IMR-90 (cell line): ENCODE measurements around the gene SECTM1. TPM values are rescaled to one million over a fixed set of nuclear protein-coding genes. Genes with fewer than 3 reads are reported as not detected.

Experiments used
- ATAC-seq: fragments of 200-7000 bp; cut with Tn5 transposase; 2 replicates; pipeline ENCODE4 v1.9.1; 2020; ENCODE audit warnings: low read depth, mild to moderate bottlenecking, moderate library complexity
- BruUV-seq: library from RNA; stranded (reverse); fragments of 400-500 nt; replicated peaks from 2 replicates; lab custom pipeline; 2021; lab: Mats Ljungman, UMichigan
- CTCF ChIA-PET: fragments of 300-600 bp; formaldehyde crosslinking; extraction: SDS; loops from one replicate; lab custom pipeline; 2021; ENCODE audit warnings: antibody characterized with exemption; lab: Yijun Ruan, JAX
- POLR2A ChIA-PET: fragments of 300-600 bp; sonication (Branson Sonifier 250); formaldehyde crosslinking; loops from one replicate; lab custom pipeline; 2022; ENCODE audit warnings: antibody characterized with exemption; ENCODE audit not compliant: unreplicated experiment; lab: Charles Lee
- DNase-seq: peaks from one replicate; pipeline ENCODE4 v3.0.0; 2013
- H2AFZ ChIP-seq: replicated peaks from 2 replicates; pipeline ENCODE3; 2013; ENCODE audit warnings: low read length, mild to moderate bottlenecking; ENCODE audit not compliant: poor library complexity
- H2AK5ac ChIP-seq: 2 replicates; pipeline ENCODE4 v1.6.1; 2013; ENCODE audit warnings: low read depth, low read length, inconsistent platforms
- H2AK9ac ChIP-seq: replicated peaks from 2 replicates; pipeline ENCODE3; 2013; ENCODE audit warnings: mild to moderate bottlenecking, low read depth, low read length, moderate library complexity; ENCODE audit not compliant: poor library complexity
- H2BK120ac ChIP-seq: 2 replicates; pipeline ENCODE4 v1.6.1; 2013; ENCODE audit warnings: low read depth, low read length, inconsistent platforms
- H2BK15ac ChIP-seq: 3 replicates; pipeline ENCODE4 v1.6.1; 2013; ENCODE audit warnings: low read depth, low read length, inconsistent platforms
- H2BK20ac ChIP-seq: 2 replicates; pipeline ENCODE4 v1.6.1; 2013; ENCODE audit warnings: low read depth, mild to moderate bottlenecking, inconsistent platforms, low read length, moderate library complexity
- H2BK5ac ChIP-seq: 2 replicates; pipeline ENCODE4 v1.6.1; 2013; ENCODE audit warnings: mild to moderate bottlenecking, low read depth, low read length, inconsistent platforms; ENCODE audit not compliant: poor library complexity, severe bottlenecking
- H3K14ac ChIP-seq: replicated peaks from 2 replicates; pipeline ENCODE4 v1.6.1; 2013; ENCODE audit warnings: low read depth, low read length, inconsistent platforms
- H3K18ac ChIP-seq: 2 replicates; pipeline ENCODE4 v1.6.1; 2013; ENCODE audit warnings: low read depth, low read length, control low read depth
- H3K23ac ChIP-seq: 2 replicates; pipeline ENCODE4 v1.6.1; 2013; ENCODE audit warnings: low read depth, low read length, inconsistent platforms
- H3K27ac ChIP-seq: 2 replicates; pipeline ENCODE4 v1.5.1; 2013; ENCODE audit warnings: mild to moderate bottlenecking, control low read depth, low read length; ENCODE audit not compliant: insufficient read depth
- H3K27me3 ChIP-seq: 2 replicates; pipeline ENCODE4 v1.6.1; 2013; ENCODE audit warnings: low read length; ENCODE audit not compliant: control insufficient read depth, insufficient read depth
- H3K36me3 ChIP-seq: 2 replicates; pipeline ENCODE4 v1.6.1; 2013; ENCODE audit warnings: low read length, mixed read lengths; ENCODE audit not compliant: control insufficient read depth, insufficient read depth
- H3K4ac ChIP-seq: 2 replicates; pipeline ENCODE4 v1.6.1; 2013; ENCODE audit warnings: low read depth, low read length, inconsistent platforms
- H3K4me1 ChIP-seq: 2 replicates; pipeline ENCODE4 v1.6.1; 2013; ENCODE audit warnings: low read length, mixed read lengths; ENCODE audit not compliant: control insufficient read depth, insufficient read depth
- H3K4me2 ChIP-seq: 2 replicates; pipeline ENCODE4 v1.6.1; 2013; ENCODE audit warnings: low read depth, mild to moderate bottlenecking, control low read depth, low read length, moderate library complexity
- H3K4me3 ChIP-seq: 2 replicates; pipeline ENCODE4 v1.5.1; 2013; ENCODE audit warnings: low read depth, mild to moderate bottlenecking, control low read depth, low read length, moderate library complexity; ENCODE audit not compliant: insufficient read depth
- H3K56ac ChIP-seq: 2 replicates; pipeline ENCODE4 v1.6.1; 2013; ENCODE audit warnings: low read length, inconsistent platforms; ENCODE audit not compliant: insufficient read depth; ENCODE audit errors: extremely low read depth
- H3K79me1 ChIP-seq, 2 experiments: 2 replicates each; pipeline ENCODE4 v1.6.1; 2013; ENCODE audit warnings: low read length in 2 of 2, inconsistent platforms in 1 of 2, low read depth in 1 of 2
- H3K9ac ChIP-seq: 2 replicates; pipeline ENCODE4 v1.6.1; 2013; ENCODE audit warnings: low read depth, low read length, control low read depth
- H3K9me1 ChIP-seq: 2 replicates; pipeline ENCODE4 v1.6.1; 2013; ENCODE audit warnings: low read length, inconsistent platforms; ENCODE audit not compliant: insufficient read depth
- H3K9me3 ChIP-seq: 2 replicates; pipeline ENCODE4 v1.6.1; 2013; ENCODE audit warnings: low read length; ENCODE audit not compliant: control insufficient read depth, insufficient read depth
- H4K20me1 ChIP-seq: 2 replicates; pipeline ENCODE4 v1.6.1; 2013; ENCODE audit warnings: low read length, inconsistent platforms; ENCODE audit not compliant: insufficient read depth
- H4K5ac ChIP-seq: 2 replicates; pipeline ENCODE4 v1.6.1; 2013; ENCODE audit warnings: mild to moderate bottlenecking, low read depth, low read length, control low read depth
- H4K8ac ChIP-seq, 2 experiments: 2 replicates each; pipeline ENCODE4 v1.6.1; 2013; ENCODE audit warnings: low read depth in 2 of 2, low read length in 2 of 2, control low read depth in 1 of 2, inconsistent platforms in 1 of 2
- H4K91ac ChIP-seq: 2 replicates; pipeline ENCODE4 v1.6.1; 2013; ENCODE audit warnings: low read depth, low read length, inconsistent platforms; ENCODE audit not compliant: insufficient read depth
- BHLHE40 ChIP-seq: fragments of 150-350 bp; IDR thresholded peaks from 2 replicates; pipeline ENCODE4 v1.6.1; 2016; ENCODE audit warnings: mild to moderate bottlenecking, low read depth, low read length
- CEBPB ChIP-seq: IDR thresholded peaks from 2 replicates; pipeline ENCODE4 v1.6.1; 2012; ENCODE audit warnings: low read depth, low read length, improper control_type of control experiment
- CHD1 ChIP-seq: IDR thresholded peaks from 2 replicates; pipeline ENCODE4 v1.6.1; 2012; ENCODE audit warnings: low read depth, low read length, improper control_type of control experiment
- ELK1 ChIP-seq: fragments of 150-350 bp; IDR thresholded peaks from 2 replicates; pipeline ENCODE4 v1.6.1; 2016; ENCODE audit warnings: low read depth, mild to moderate bottlenecking, low read length, moderate library complexity, borderline replicate concordance
- FOS ChIP-seq: fragments of 150-350 bp; IDR thresholded peaks from 2 replicates; pipeline ENCODE4 v1.6.1; 2016; ENCODE audit warnings: low read depth, low read length
- MAZ ChIP-seq: IDR thresholded peaks from 2 replicates; pipeline ENCODE4 v1.6.1; 2012; ENCODE audit warnings: low read depth, mild to moderate bottlenecking, low read length, improper control_type of control experiment, moderate library complexity, borderline replicate concordance
- MXI1 ChIP-seq: IDR thresholded peaks from 2 replicates; pipeline ENCODE4 v1.6.1; 2012; ENCODE audit warnings: low read depth, mild to moderate bottlenecking, low read length, moderate library complexity, borderline replicate concordance
- RAD21 ChIP-seq: IDR thresholded peaks from 2 replicates; pipeline ENCODE4 v1.6.1; 2012; ENCODE audit warnings: low read length, improper control_type of control experiment
- RCOR1 ChIP-seq: IDR thresholded peaks from 2 replicates; pipeline ENCODE4 v1.6.1; 2012; ENCODE audit warnings: mild to moderate bottlenecking, low read length, improper control_type of control experiment; ENCODE audit not compliant: insufficient replicate concordance
- SMC3 ChIP-seq: fragments of 150-350 bp; IDR thresholded peaks from 2 replicates; pipeline ENCODE4 v1.6.1; 2016; ENCODE audit warnings: low read depth, mild to moderate bottlenecking, antibody characterized with exemption, low read length, moderate library complexity
- USF2 ChIP-seq: fragments of 150-350 bp; IDR thresholded peaks from 2 replicates; pipeline ENCODE4 v1.6.1; 2017; ENCODE audit warnings: mild to moderate bottlenecking, antibody characterized with exemption, low read length, low read depth
- WGBS, 2 experiments: methylation state at CpG; one replicate each; pipeline versions ENCODE4 v1.1.5 to v1.1.7; 2013; ENCODE audit warnings: missing lambda C conversion rate in 2 of 2; ENCODE audit not compliant: insufficient read length in 1 of 2; ENCODE audit errors: extremely low coverage in 2 of 2; 5-methylcytosine and 5-hydroxymethylcytosine counted together
- dilution Hi-C: fragments of 300-500 bp; cut with HindIII; formaldehyde crosslinking; loops from one replicate; pipeline ENCODE4 v1.14.3; 2018; ENCODE audit warnings: low sequenced_read_pairs; ENCODE audit not compliant: unreplicated experiment
- in situ Hi-C: fragments of 300-500 bp; cut with MboI; formaldehyde crosslinking; loops from 3 replicates; pipeline ENCODE4 v1.14.3; 2019; ENCODE audit warnings: low sequenced_read_pairs, inconsistent platforms, mixed read lengths
- intact Hi-C: fragments of 100-400 bp; cut with micrococcal nuclease; formaldehyde crosslinking; loops from 2 replicates; pipeline ENCODE4 v1.10.0; 2022
- polyA plus RNA-seq, 3 experiments: library from polyadenylated mRNA; depleted of rRNA; stranded (reverse); fragments of >200 nt; gene quantifications; 2 replicates each; pipeline ENCODE4 v1.2.3, GENCODE V29; 2012; ENCODE audit warnings: low replicate concordance in 1 of 3
- total RNA-seq: library from RNA; depleted of rRNA; stranded (reverse); fragments of >200 nt; gene quantifications from 2 replicates; pipeline ENCODE4 v1.2.3, GENCODE V29; 2012

Gene SECTM1
- total and polyA plus RNA-seq, 2 of the 4 experiments (the other 2 are of a cell fraction), result 2.3 to 4.4 TPM

- Histone ChIP-seq H2AK9ac (peak overlapping the region; percentile 79), H2BK20ac (peak overlapping the region; percentile 94), H2BK15ac (peak overlapping the region; percentile 74), H2BK120ac (peak overlapping the region; percentile 89), H4K5ac (peak overlapping the region; percentile 52), H3K9me1 (peaks cover 21% of the 10 kb centered on the region), H2BK5ac (peak overlapping the region; percentile 95), H3K79me1 (peaks cover 0 to 27% of the 10 kb centered on the region in 2 experiments; a peak in 2 of 4 replicates), H3K18ac (peak overlapping the region; percentile 71), H3K23ac (peak overlapping the region; percentile 29), H3K27ac (peak overlapping the region; percentile 86), H3K4me3 (no peak overlapping the region), H4K91ac (peak overlapping the region; percentile 79), H2AFZ (peak overlapping the region; percentile 79), H4K20me1 (peaks cover 10% of the 10 kb centered on the region; the same call in 1 of the 2 replicates), H3K4me1 (peaks cover 23% of the 10 kb centered on the region), H3K9me3 (no peaks in the 10 kb centered on the region), H3K9ac (peak overlapping the region; percentile 27; the same call in 1 of the 2 replicates), H3K4me2 (peak overlapping the region; percentile 13), H3K27me3 (no peaks in the 10 kb centered on the region), H3K36me3 (no peaks in the 10 kb centered on the region), H3K14ac (peak overlapping the region; percentile 98), H2AK5ac (peak overlapping the region; percentile 99), H3K4ac (peak overlapping the region; percentile 94), H3K56ac (peak overlapping the region; percentile 49; the same call in 1 of the 2 replicates), H4K8ac (peak overlapping the region; percentile 9 to 81; a peak in 3 of 4 replicates)
- in situ Hi-C loops (no loop called here), dilution Hi-C loops (no loop called here), intact Hi-C loops (no loop called here)
- TF ChIP-seq CEBPB (no peak), RAD21 (no peak; the same call in 1 of the 2 replicates), FOS (peak; percentile 67), BHLHE40 (peak; percentile 69; the same call in 1 of the 2 replicates), USF2 (peak; percentile 98), MAZ (peak; percentile 63; the same call in 1 of the 2 replicates), MXI1 (no peak), SMC3 (no peak), ELK1 (no peak), CHD1 (0 out of 2 replicates have a peak, but pooled peaks have one; percentile 60), RCOR1 (no peak)
- ChIA-PET POLR2A (no interaction called here), CTCF (no interaction called here)
- ATAC-seq, result peak; percentile 27
- WGBS, 2 experiments, result 60% methylated on average over 7 of the region's 19 CpGs; no CpG with 5 or more reads in 1 of the 2 experiments
- no TSS peak for BruUV-seq
- DNase-seq, result peak; percentile 74
Observed at GRCh38 chr17:82287868-82288801, 45.4 kb downstream of the SECTM1 start.
